GM12892 (cell line): Measurements from ENCODE around the gene PIGK.
"Not testable (repeated sequence)": the region's sequence is repeated elsewhere in the genome, so short reads cannot be mapped to it uniquely, and the experiment has no call there.

Experiments used
- POLR2A ChIP-seq: IDR thresholded peaks from 2 replicates; pipeline ENCODE4 v1.6.1; 2011; ENCODE audit warnings: low read depth, low read length, control low read depth
- POLR2AphosphoS5 ChIP-seq: IDR thresholded peaks from 2 replicates; pipeline ENCODE4 v1.6.1; 2011; ENCODE audit warnings: low read depth, low read length, control low read depth
- TAF1 ChIP-seq: IDR thresholded peaks from 2 replicates; pipeline ENCODE4 v1.6.1; 2011; ENCODE audit warnings: low read depth, mild to moderate bottlenecking, control low read depth, low read length, borderline replicate concordance

- TF ChIP-seq POLR2A, POLR2AphosphoS5, TAF1: not testable (repeated sequence)
Observed at GRCh38 chr1:77204043-77204442, 15.2 kb downstream of the PIGK start.
